GM19023 (cell line): Measurements from ENCODE around the gene CHST11.

ENCODE experiments used
- ATAC-seq: cut with Tn5 transposase; IDR thresholded peaks from one replicate; pipeline ENCODE4 v1.9.1; 2021; ENCODE audit warnings: mild to moderate bottlenecking, moderate library complexity; ENCODE audit not compliant: unreplicated experiment

The CHST11 gene

DNA sequence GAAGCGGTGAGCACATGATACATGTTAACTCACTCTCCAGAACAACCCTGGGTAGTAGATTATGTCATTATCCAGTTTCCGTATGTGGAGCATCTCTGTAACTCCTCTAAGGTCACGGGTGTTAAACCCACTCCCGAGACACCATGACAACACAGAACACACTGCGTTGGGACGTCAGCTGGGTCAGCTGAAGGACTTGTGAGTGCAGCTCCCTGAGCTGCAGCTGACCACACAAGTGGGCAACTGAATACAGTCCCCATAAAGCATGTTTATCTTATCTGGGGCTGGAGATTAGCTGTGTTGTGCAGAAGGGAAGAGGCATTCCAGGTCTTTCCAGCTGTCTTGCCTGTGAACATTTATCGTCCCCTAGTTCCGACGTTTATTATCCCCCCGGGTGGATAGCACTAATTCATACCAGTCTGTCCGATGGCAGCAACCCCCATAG, 211.5 kb downstream of the CHST11 start:
- ATAC-seq, result no peak

DNA sequence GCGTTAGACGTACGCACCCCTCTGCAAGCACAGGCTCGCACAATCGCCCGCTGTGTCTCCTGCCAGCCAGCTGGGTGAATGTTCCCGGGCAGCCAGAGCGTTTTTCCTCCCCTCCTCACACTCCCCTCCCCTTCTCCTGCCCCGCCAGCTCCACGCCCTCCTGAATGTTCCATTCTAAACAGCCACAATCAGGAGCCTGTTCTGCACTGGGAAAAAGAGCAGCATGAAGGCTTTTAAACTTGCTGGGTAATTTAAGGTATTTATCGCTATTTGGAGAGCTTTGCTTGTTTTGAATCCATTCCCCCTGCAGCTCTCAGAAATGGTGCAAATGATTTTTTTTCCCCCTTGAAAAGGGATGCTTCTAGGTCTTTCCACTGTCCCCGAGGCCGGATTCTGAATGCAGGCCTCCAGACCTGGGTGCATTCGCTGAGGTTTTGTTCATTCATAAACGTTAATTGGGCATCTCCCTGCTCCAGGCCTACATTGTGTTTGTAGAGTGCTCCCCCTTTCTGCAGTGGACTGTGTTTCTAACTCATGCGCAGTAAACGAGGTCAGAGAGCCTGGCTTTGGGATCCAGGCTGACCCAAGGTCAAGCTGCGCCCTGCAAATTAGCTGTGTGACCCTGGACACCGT, 212.5 kb downstream of the CHST11 start:
- ATAC-seq, result no peak

DNA sequence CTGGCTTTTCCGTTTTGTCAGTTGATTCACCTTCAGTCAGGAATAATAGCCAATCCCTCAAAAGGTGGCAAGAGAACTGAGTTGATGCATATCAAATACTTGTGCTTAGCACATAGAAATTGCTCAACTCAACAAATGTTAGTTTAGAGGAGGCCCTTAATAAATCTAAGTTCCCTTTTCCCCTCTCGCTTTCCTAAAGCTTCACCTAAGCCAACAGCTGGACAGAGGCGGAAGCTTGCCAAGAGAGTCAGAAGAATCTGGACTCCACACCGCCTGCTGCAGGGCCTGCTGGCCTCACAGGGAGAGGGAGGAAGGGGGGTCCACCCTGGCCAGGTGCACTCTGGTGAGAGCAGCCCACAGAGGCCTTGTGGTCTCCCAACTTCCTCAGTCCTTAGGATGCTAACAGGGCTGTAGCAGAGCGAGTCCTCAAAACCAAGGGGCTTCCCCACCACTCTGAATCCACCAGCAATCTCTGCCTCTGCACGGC, 213.1 kb downstream of the CHST11 start:
- peak; percentile 64 for ATAC-seq

DNA sequence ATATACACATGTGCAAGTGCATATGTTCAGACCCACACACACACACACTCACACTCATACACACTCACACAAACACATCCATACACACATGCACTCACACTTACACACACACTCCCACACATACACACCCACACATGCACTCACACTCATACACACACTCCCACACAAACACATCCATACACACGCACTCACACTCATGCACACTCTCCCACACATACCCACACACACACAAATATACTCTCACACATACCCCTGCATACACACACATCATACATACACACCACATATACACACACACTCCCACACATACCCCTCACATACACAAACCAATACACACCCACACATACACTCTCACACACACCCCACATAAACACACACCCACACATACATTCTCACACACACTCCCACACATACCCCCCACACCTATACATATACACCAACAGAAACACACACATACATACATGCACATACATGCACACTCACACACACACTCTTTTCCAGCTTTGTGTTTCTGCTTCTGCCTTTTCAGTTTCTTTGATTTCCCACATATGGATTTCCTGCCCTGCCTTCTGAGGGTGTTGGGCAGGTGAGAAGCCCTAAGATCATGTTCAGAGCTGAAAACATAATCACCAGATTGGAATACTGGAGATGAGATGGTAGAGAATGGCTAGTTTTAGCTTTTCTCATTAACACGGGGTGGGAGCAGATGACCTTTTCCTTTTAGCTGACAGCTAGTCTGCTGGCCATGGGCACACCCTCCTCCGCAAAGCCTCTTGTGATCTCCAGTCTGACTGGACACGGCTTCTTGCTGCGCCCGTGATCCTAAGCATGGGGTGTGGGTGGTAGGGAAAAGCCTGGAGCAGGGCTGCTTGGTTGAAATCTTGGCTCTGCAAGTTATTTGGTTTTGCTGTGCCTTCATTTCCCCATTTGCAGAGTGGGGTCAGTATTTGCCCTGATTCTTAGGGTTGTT, 214.0 kb downstream of the CHST11 start:
- ATAC-seq, result no peak

DNA sequence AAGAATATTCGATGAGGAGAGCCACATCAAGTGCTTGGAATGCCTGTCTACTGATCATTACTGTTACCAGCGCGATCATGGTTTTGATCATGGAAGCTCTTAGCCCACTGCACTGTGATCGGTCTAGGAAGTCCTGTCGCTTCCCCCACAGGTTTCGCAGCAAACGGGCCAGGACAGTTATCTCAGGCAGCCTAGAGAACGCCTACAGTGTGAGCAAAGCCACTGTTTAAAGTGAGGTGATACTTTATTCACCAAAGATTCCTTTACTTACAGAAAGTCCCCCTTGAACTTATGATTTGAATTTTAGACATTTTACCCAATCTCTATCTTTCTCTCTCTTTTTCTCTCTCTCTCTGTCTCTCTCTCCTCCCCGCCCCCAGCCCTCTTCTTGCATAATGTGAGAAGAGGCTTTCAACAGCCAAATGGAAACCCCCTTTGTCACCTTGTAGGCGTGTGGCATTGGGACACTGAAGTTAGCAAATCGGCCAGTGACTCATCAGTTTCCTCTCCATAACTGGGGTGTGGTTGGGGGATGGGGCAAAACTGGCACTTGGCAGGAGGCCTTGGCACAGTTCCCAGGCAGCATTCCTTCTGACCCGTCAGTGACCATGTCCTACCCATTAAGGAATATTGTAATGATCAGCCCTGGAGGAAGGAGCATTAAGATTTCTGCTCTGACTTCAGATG, 214.8 kb downstream of the CHST11 start:
- ATAC-seq, result peak; percentile 73

GRCh38 chr12:104672096-104672445, 215.3 kb downstream of the CHST11 start:
- no peak for ATAC-seq

GRCh38 chr12:104672501-104673265, 215.9 kb downstream of the CHST11 start:
- ATAC-seq, result no peak

DNA sequence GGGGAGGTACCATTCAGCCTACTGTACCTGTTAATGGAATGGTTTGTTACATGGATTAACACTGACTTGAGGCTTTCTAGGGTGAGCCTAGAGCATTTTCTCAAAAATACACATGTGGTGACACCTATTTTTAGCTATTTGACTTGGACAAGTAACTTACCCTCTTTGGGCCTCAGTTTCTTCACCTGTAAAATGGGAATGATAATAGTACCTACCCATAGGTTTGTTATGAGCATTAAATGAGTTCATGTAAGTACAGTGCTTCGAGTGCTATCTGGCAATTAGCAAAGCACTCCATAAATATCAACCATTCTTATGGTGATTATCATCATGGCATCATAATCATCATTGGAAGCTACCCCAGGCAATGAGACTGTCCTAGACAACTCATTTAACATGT, 216.5 kb downstream of the CHST11 start:
- no peak for ATAC-seq

GRCh38 chr12:104673696-104674482, 217.1 kb downstream of the CHST11 start:
- no peak for ATAC-seq

- ATAC-seq, result no peak
These were observed 219.9 kb downstream of the CHST11 start for GRCh38 chr12:104676636-104677035.

GRCh38 chr12:104677441-104678089, 220.8 kb downstream of the CHST11 start:
- ATAC-seq, result no peak

GRCh38 chr12:104680070-104680469, 223.3 kb downstream of the CHST11 start:
- ATAC-seq, result peak; percentile 49

DNA sequence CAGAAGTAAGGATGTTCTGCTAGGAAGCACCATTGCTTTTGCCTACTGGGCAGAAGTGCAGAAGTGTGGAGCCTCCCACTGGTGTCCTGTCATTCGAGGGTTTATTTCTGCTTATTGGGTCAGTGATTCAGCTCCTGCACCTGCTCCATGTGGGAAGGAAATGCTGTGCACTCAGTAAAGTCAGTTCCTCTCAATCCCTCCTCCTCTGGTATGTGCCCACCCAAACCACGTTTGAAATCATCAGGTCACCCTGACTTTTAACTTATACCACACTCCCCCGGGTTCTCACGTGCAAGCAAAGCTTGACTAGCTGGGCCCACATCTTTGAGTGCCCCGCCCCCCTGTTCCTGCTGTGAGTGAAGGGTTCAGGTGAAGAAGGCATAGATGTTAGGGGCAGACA, 223.7 kb downstream of the CHST11 start:
- no peak for ATAC-seq

DNA sequence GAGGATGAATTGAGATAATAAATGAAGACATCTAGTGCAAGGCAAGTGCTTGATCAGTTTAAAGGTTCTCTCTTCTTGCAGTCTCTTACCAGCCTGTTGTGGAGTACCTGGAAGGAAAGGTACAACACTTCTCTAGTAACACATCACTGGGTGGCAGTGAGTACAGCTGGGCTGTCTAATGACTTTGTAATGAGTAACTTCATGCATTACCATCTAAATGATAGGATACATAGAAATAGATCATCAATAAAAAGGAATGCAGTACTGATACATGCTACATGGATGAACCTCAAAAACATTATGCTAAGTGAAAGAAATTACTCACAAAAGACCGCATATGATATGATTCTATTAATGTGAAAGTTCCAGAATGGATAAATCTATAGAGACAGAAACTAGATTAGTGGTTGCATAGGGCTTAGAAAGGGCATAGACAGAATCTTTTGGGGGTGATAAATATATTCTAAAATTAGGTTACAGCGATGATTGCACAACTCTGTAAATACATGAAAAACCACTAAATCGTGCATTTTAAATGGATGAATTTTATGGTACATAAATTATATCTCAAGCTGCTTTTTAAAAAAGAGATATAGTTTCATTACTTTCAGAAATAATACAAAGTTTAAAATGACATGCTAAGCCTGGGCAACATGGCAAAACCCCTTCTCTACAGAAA, 224.4 kb downstream of the CHST11 start:
- no peak for ATAC-seq

GRCh38 chr12:104682790-104683279, 226.1 kb downstream of the CHST11 start:
- peak; percentile 69 for ATAC-seq

GRCh38 chr12:104683831-104684503, 227.2 kb downstream of the CHST11 start:
- no peak for ATAC-seq

GRCh38 chr12:104684884-104685283, 228.1 kb downstream of the CHST11 start:
- ATAC-seq, result no peak

- ATAC-seq, result no peak
These were observed 228.6 kb downstream of the CHST11 start for GRCh38 chr12:104685366-104685765.
